Caco-2 (cell line): ENCODE results near the gene EFNA4. TPM values are rescaled to one million over a fixed set of nuclear protein-coding genes. Genes with fewer than 3 reads are reported as not detected.

Source experiments
- BruUV-seq: library from RNA; stranded (reverse); fragments of 400-500 nt; replicated peaks from 2 replicates; lab custom pipeline; 2021; lab: Mats Ljungman, UMichigan
- CTCF ChIA-PET: fragments of 300-600 bp; sonication (Branson Sonifier 250); formaldehyde crosslinking; loops from one replicate; lab custom pipeline; 2022; ENCODE audit warnings: antibody characterized with exemption; lab: Charles Lee
- POLR2A ChIA-PET: fragments of 300-600 bp; sonication (Branson Sonifier 250); formaldehyde crosslinking; loops from one replicate; lab custom pipeline; 2022; ENCODE audit warnings: antibody characterized with exemption; lab: Charles Lee
- DNase-seq, 2 experiments: peaks; one replicate each; pipeline versions ENCODE4 v3.0.0 to v3.0.0-alpha.2; 2020 to 2022
- H3K27me3 ChIP-seq: replicated peaks from 2 replicates; pipeline ENCODE4 v1.6.0; 2011; ENCODE audit warnings: low read length; ENCODE audit not compliant: control insufficient read depth, insufficient read depth
- H3K36me3 ChIP-seq: 2 replicates; pipeline ENCODE4 v1.5.1; 2011; ENCODE audit warnings: low read length; ENCODE audit not compliant: control insufficient read depth, insufficient read depth
- H3K4me1 ChIP-seq: fragments of 250-450 bp; sonication (Bioruptor Pico); 2 replicates; pipeline ENCODE4 v1.5.1; 2020; ENCODE audit warnings: mild to moderate bottlenecking
- H3K4me3 ChIP-seq: 2 replicates; pipeline ENCODE4 v1.5.1; 2011; ENCODE audit warnings: low read depth, mild to moderate bottlenecking, control low read depth, low read length
- H3K9me3 ChIP-seq: fragments of 250-450 bp; sonication (Bioruptor Pico); 2 replicates; pipeline ENCODE4 v1.5.1; 2020; ENCODE audit warnings: mild to moderate bottlenecking, moderate library complexity
- H3K27ac Mint-ChIP-seq: one replicate; pipeline ENCODE4 v1.8.0; 2022; ENCODE audit warnings: mixed read lengths; ENCODE audit not compliant: unreplicated experiment
- H3K27me3 Mint-ChIP-seq: one replicate; pipeline ENCODE4 v1.8.0; 2022; ENCODE audit warnings: mixed read lengths; ENCODE audit not compliant: insufficient read depth, unreplicated experiment
- H3K36me3 Mint-ChIP-seq: one replicate; pipeline ENCODE4 v1.8.0; 2022; ENCODE audit warnings: mild to moderate bottlenecking, mixed read lengths; ENCODE audit not compliant: insufficient read depth, unreplicated experiment
- H3K4me1 Mint-ChIP-seq: one replicate; pipeline ENCODE4 v1.8.0; 2022; ENCODE audit warnings: low read depth, mixed read lengths; ENCODE audit not compliant: unreplicated experiment
- H3K4me3 Mint-ChIP-seq: one replicate; pipeline ENCODE4 v1.8.0; 2022; ENCODE audit warnings: mild to moderate bottlenecking, moderate library complexity, mixed read lengths; ENCODE audit not compliant: unreplicated experiment
- H3K9me3 Mint-ChIP-seq: one replicate; pipeline ENCODE4 v1.8.0; 2022; ENCODE audit warnings: mixed read lengths; ENCODE audit not compliant: unreplicated experiment
- intact Hi-C: fragments of 100-400 bp; cut with micrococcal nuclease; formaldehyde crosslinking; loops from one replicate; pipeline ENCODE4 v1.10.0; 2022; ENCODE audit not compliant: unreplicated experiment
- total RNA-seq: library from RNA; stranded (reverse); gene quantifications from 2 replicates; pipeline ENCODE4 v1.2.3, GENCODE V29; 2022
- TF ChIP-seq, protein P1 (sequence below), 2 experiments: fragments of 200-600 bp in 1 of 2; IDR thresholded peaks; 1 replicate in 1 of 2; 2 replicates in 1 of 2; pipeline versions ENCODE4 v1.5.1 to v1.8.0; 2011 to 2022; ENCODE audit warnings: antibody characterized with exemption in 1 of 2, control low read depth in 1 of 2, inconsistent platforms in 1 of 2, low read depth in 1 of 2, low read length in 1 of 2, mild to moderate bottlenecking in 1 of 2, moderate library complexity in 1 of 2; ENCODE audit not compliant: insufficient read depth in 1 of 2, severe bottlenecking in 1 of 2, unreplicated experiment in 1 of 2

EFNA4 gene
- total RNA-seq, 1 experiment from 2014 or later: 13.8 TPM

DNA sequence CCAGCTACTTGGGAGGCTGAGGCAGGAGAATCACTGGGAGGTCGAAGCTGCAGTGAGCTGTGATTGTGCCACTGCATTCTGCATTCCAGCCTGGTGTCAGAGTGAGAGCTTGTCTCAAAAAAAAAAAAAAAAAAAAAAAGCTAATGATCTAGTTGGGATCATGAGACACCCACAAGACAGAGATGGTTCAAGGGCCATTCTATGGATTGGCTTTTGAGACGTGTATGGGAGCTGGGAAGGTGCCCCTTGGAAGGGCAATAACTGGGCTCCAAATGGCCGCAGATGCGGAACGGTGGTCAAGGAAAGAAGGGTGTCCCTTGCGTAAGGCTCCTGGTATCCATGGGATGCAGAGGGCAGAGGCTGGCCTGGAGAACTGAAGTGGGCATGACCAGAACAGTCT, 19.2 kb upstream of the EFNA4 start:
- Mint-ChIP-seq H3K4me1 (peaks cover 8% of the 10 kb centered on the region), H3K4me3 (no peak overlapping the region), H3K36me3 (no peaks in the 10 kb centered on the region), H3K9me3 (no peaks in the 10 kb centered on the region), H3K27me3 (no peaks in the 10 kb centered on the region), H3K27ac (no peak overlapping the region)
- peaks cover 11% of the 10 kb centered on the region for H3K4me1 ChIP-seq
- H3K4me3 ChIP-seq: no peak overlapping the region
- TF ChIP-seq, protein P1, sequence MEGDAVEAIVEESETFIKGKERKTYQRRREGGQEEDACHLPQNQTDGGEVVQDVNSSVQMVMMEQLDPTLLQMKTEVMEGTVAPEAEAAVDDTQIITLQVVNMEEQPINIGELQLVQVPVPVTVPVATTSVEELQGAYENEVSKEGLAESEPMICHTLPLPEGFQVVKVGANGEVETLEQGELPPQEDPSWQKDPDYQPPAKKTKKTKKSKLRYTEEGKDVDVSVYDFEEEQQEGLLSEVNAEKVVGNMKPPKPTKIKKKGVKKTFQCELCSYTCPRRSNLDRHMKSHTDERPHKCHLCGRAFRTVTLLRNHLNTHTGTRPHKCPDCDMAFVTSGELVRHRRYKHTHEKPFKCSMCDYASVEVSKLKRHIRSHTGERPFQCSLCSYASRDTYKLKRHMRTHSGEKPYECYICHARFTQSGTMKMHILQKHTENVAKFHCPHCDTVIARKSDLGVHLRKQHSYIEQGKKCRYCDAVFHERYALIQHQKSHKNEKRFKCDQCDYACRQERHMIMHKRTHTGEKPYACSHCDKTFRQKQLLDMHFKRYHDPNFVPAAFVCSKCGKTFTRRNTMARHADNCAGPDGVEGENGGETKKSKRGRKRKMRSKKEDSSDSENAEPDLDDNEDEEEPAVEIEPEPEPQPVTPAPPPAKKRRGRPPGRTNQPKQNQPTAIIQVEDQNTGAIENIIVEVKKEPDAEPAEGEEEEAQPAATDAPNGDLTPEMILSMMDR (IDR thresholded peaks at IDR 0.05; ENCODE audit: insufficient read depth in 1 of 2, low read depth in 1 of 2, low read length in 1 of 2, severe bottlenecking in 1 of 2, unreplicated experiment in 1 of 2): no peak
- DNase-seq: no peak
- H3K27me3 ChIP-seq: no peaks in the 10 kb centered on the region
- POLR2A ChIA-PET: no interaction called here
- intact Hi-C loops: no loop called here
- CTCF ChIA-PET: interaction anchor here (0.5 to 2.8 kb wide), 13 partner anchors 10 to 1413 kb away, joined by 3 to 24 read pairs (median 5); partner anchors contain the start of genes EFNA3 and PMVK
- H3K36me3 ChIP-seq: no peaks in the 10 kb centered on the region
- H3K9me3 ChIP-seq: no peaks in the 10 kb centered on the region
- no TSS peak for BruUV-seq

DNA sequence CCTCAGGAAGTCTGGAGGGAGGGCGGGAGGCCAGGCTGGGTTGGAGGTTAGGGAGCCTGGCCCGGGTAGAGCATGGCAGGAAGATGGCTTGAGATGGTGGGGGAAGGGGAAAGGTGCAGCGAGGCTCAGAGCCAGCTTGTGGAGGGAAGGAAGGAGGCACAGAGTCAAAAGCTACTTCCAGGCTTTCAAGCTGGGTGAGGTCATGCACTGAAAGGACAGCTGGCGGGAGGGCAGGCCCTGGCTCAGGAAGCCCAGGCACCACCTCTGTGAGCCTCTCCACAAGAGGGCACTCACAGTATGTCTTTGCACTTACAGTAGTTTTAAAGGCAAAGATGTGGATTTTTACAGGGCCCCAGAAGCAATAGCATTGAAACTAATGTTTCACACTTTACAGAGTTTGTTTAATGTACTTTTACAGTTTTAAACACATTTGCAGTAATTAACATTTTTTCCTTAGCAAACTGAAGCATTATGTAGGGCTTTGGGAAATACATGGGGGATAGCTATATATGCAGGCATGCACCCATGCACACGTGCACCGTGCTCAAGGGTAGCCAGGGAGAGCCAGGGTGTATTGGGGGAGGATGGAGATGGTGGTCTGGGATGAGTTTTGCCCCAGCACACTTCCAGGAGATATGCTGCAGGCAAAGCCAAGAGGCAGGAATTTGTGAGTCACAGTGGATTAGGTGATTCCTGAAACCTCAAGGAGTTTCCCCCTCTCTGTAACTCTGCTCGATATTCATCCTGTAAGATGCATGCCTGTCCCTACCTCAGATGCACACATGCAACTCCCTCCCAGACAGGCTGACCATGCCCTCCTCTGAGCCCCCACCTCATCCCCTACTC, 18.5 kb upstream of the EFNA4 start:
- ChIA-PET CTCF (interaction anchor here (0.5 to 2.8 kb wide), 16 partner anchors 11 to 1412 kb away, joined by 3 to 24 read pairs (median 5); partner anchors contain the start of genes EFNA3, PMVK and ZBTB7B), POLR2A (no interaction called here)
- no peaks in the 10 kb centered on the region for H3K36me3 ChIP-seq
- H3K9me3 ChIP-seq: no peaks in the 10 kb centered on the region
- Mint-ChIP-seq H3K36me3 (no peaks in the 10 kb centered on the region), H3K4me3 (no peak overlapping the region), H3K4me1 (peaks cover 15% of the 10 kb centered on the region), H3K27ac (no peak overlapping the region), H3K27me3 (no peaks in the 10 kb centered on the region), H3K9me3 (no peaks in the 10 kb centered on the region)
- no TSS peak for BruUV-seq
- intact Hi-C loops: loop anchor here (1.0 kb wide), 2 partner anchors 16 to 39 kb away; no protein-coding TSS in a partner anchor
- H3K4me1 ChIP-seq: peaks cover 18% of the 10 kb centered on the region
- no peak overlapping the region for H3K4me3 ChIP-seq
- no peaks in the 10 kb centered on the region for H3K27me3 ChIP-seq
- peak; percentile 79 to 81 for DNase-seq
- TF ChIP-seq, protein P1 (IDR thresholded peaks at IDR 0.05; ENCODE audit: insufficient read depth in 1 of 2, low read depth in 1 of 2, low read length in 1 of 2, severe bottlenecking in 1 of 2, unreplicated experiment in 1 of 2): peak; percentile 73 to 84

DNA sequence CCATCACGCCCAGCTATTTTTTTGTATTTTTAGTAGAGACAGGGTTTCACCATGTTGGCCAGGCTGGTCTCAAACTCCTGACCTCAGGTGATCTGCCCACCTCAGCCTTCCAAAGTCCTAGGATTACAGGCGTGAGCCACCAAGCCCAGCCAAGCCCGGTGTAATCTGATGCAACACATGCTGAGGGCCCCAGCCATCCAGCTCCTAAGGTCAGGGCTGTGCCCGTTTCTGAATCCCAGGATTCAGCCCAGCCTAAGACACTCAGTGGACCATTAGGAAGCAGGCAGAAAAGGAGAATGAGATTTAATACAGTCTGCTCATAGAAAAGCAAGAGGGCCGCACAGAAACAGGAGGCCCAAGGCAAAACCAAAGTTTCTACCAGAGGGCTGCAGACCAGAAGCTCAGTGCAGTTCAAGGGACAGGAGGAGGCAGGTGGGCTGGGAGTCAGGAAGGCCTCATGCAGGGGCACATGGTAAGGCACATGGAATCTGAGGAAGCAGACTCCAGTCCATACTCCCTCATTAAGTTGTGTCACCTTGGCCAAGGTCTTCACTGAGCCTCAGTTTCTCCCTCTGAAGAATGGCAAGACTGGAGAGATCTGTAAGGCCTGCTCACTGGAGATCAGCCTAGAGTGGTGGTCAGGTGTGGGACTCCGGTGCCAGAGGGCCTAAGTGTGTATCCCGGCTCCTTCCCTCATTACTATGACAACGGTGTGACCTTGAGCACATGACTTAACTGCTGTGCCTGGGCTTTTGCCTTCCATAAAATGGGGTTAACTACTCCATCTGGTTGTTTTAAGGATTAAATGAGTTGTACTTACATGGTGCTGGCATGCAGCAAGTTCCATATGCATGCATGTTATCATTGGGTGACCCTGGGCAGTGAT, 14.8 kb upstream of the EFNA4 start:
- Histone ChIP-seq H3K4me3 (no peak overlapping the region), H3K36me3 (no peaks in the 10 kb centered on the region), H3K27me3 (no peaks in the 10 kb centered on the region), H3K9me3 (no peaks in the 10 kb centered on the region), H3K4me1 (peaks cover 23% of the 10 kb centered on the region)
- TF ChIP-seq, protein P1 (IDR thresholded peaks at IDR 0.05; ENCODE audit: insufficient read depth in 1 of 2, low read depth in 1 of 2, low read length in 1 of 2, severe bottlenecking in 1 of 2, unreplicated experiment in 1 of 2): no peak
- no peak overlapping the region for H3K27ac Mint-ChIP-seq
- ChIA-PET POLR2A (no interaction called here), CTCF (interaction anchor here (0.6 to 2.3 kb wide), 4 partner anchors 9 to 76 kb away, joined by 3 to 9 read pairs (median 4); no protein-coding TSS in a partner anchor)
- H3K9me3 Mint-ChIP-seq: no peaks in the 10 kb centered on the region
- H3K36me3 Mint-ChIP-seq: no peaks in the 10 kb centered on the region
- H3K4me3 Mint-ChIP-seq: no peak overlapping the region
- intact Hi-C loops: no loop called here
- H3K4me1 Mint-ChIP-seq: peaks cover 23% of the 10 kb centered on the region
- H3K27me3 Mint-ChIP-seq: no peaks in the 10 kb centered on the region
- no TSS peak for BruUV-seq
- DNase-seq: no peak
